HG02943 (cell line): ENCODE results near the gene SEMA3G.

Experiments used
- ATAC-seq: cut with Tn5 transposase; IDR thresholded peaks from one replicate; pipeline ENCODE4 v1.9.1; 2021; ENCODE audit warnings: mild to moderate bottlenecking, low read depth, moderate library complexity; ENCODE audit not compliant: unreplicated experiment

SEMA3G gene

DNA sequence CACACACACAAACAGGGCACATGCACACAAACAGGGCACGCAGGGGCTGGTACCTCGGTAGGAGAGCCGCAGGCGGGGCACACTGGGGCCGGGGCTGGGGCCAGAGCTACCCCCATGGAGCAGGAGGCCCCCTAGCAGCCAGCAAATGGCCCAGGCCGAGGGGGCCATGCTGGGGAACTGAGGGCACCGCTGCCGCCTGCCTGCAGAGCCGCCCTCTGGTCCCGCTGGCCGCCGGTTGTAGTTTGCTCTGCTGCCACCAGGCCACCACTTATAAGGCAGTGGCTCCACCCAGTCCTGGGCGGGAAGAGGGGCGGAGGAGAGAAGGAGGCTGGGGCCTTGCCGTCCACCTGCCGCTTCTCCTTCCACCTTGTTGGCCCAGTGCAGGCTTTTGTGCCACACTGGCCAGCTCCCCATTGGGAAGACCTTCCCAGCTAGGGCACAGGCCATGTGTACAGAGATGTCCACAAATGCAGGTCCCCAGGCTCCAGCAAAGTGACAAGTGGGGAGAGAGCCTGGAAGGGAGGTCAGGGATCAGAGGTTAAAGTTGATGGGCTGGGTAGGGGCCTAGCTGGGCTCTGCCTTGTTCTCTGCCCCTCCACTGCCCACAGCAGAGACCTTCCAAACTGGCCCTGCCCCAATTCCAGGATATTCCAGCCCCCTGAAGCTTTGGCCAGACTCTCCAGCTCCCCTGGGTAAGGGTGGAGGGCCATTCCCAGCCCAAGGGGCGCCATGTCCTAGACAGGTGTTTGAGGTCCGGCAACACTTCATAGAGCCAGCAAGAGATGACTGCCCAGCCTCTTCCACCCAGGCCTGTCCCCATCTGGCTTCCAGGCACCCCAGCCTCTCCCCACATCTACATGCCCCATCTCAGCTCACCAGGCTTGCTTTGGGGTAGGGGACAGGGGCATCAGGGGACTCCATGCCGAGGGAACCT lies at the start of gene SEMA3G:
Gene SEMA3G (minus strand): TSS at position 244 of the 934 bp plus-strand sequence. CDS start 76 bp downstream, at position 168.
- no peak for ATAC-seq

DNA sequence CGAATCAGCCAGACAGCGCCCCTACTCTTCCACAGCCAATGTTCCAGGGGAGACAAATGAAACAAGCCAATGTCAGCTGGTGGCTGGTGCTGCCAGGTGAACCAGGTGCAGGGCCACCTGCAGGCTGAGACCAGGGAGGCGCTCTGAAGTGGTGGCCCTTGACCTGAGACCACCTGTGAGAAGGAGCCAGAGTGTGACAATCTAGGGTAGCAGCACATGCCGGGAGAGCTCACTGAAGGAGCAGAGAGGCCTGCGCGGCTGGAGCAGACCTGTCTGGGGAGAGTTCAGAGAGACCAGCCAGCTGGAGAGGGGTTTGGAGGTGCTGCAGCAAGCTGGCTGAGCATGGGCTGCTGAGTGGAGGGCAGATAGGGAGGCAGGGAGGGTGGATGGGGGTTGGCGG lies 49.5 kb upstream of the SEMA3G start:
- ATAC-seq, result no peak

DNA sequence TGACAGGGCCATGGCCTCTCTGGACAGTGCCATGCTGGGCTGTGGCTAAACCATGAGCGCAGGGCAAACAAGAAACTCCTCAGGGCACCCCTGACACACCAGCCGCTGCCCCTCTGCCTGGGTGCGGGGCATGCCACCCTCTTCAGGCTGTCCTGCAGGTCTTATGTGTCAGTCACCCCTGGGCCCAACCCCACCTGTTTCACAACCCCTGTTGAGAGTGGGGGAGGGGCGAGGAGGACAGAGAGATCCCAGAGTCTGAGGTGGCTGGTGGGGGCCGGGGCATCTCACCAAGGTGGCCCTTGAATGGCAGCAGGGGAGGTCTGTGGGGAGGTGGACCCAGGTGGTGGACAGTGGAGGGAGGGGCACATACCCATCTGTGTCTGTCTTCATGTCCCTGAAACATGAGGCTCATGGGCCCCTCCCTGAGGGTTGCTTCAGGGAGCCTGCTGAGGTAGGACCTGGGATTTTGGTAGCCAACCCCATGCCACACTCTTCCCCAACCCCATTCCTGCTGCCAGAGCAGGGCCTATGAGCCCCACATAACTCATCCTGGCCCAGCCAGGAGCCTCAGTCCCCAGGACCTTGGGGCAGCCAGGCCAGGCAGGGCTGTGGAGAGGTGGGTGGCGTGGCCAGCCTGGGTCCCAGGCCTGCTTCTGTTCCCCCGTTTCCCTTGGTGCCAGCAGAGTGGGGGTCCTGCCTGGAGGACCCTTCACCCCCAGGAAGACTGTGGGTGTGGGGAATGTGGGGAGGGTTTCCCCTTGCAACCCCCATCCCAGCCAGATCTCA lies 48.5 kb upstream of the SEMA3G start:
- ATAC-seq, result no peak

- no peak for ATAC-seq
Measured at GRCh38 chr3:52492059-52492458, 47.2 kb upstream of the SEMA3G start.

GRCh38 chr3:52490939-52491526 lies 46.1 kb upstream of the SEMA3G start:
- ATAC-seq, result no peak

GRCh38 chr3:52490035-52490938 lies 45.4 kb upstream of the SEMA3G start:
- ATAC-seq, result no peak

DNA sequence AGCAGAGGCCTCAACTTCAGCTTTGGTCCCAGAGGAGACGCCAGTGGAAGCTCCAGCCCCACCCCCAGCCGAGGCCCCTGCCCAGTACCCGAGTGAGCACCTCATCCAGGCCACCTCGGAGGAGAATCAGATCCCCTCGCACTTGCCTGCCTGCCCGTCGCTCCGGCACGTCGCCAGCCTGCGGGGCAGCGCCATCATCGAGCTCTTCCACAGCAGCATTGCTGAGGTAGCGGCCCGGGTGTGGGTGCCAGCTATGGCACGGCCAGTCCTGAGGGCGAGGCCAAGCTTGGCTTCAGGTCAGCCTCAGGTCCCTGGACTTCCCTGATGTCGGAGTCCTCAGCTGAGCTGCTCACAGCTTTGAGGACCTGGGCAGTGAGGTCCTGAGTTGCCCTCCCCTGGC lies 44.5 kb upstream of the SEMA3G start:
- no peak for ATAC-seq

GRCh38 chr3:52488746-52489145 lies 43.8 kb upstream of the SEMA3G start:
- no peak for ATAC-seq

GRCh38 chr3:52487788-52488691 lies 43.1 kb upstream of the SEMA3G start:
- ATAC-seq, result no peak

DNA sequence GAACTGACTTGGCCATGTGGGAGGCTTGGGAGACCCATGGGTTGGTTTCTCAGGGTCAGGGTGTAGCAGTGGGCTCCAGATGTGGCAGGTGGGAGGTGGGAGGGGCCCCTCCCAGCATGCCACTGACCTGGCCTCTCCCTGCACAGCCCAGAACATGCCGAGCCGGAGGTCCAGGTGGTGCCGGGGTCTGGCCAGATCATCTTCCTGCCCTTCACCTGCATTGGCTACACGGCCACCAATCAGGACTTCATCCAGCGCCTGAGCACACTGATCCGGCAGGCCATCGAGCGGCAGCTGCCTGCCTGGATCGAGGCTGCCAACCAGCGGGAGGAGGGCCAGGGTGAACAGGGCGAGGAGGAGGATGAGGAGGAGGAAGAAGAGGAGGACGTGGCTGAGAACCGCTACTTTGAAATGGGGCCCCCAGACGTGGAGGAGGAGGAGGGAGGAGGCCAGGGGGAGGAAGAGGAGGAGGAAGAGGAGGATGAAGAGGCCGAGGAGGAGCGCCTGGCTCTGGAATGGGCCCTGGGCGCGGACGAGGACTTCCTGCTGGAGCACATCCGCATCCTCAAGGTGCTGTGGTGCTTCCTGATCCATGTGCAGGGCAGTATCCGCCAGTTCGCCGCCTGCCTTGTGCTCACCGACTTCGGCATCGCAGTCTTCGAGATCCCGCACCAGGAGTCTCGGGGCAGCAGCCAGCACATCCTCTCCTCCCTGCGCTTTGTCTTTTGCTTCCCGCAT lies 42.3 kb upstream of the SEMA3G start:
- ATAC-seq, result no peak

- ATAC-seq, result no peak
Measured at GRCh38 chr3:52484680-52485461, 40.0 kb upstream of the SEMA3G start.

DNA sequence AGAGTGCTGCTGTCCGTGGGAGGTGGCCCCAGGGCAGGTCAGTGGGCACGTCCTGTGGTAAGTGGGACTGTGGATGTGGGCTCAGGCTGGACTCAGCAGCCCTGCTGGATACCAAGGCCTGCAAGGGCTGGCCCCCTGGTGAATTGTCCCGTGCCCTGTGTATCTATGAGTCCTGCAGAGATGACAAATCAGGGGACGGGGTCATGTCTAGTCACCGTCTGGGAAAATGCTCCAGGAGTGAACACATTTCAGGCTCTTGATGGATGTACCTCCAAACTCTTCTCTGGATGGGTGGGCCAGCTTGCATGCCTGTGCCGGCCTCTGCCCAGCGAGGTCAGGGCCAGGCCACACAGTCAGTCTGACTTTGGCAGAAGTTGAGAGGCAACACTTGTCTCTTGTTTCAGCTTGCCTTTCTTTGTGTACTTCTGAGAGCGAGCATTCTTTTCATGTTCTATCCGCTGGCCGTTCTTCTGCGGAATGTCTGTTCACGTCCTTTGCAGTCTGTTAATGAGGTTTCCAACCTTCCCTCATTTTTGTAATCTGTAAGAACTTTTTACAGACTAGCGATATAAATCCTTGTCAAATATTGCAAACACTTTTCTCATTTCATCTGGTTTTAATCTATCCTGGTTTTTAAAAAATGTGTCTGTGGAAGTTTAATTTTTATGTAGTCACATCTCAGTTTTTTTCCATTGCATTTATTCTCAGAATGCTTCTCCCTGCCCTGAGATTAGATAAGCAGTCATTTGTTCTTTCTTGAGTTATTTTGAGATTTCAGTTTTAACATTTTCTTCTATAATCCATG lies 38.9 kb upstream of the SEMA3G start:
- ATAC-seq, result no peak

GRCh38 chr3:52483081-52483480 lies 38.2 kb upstream of the SEMA3G start:
- ATAC-seq, result no peak

DNA sequence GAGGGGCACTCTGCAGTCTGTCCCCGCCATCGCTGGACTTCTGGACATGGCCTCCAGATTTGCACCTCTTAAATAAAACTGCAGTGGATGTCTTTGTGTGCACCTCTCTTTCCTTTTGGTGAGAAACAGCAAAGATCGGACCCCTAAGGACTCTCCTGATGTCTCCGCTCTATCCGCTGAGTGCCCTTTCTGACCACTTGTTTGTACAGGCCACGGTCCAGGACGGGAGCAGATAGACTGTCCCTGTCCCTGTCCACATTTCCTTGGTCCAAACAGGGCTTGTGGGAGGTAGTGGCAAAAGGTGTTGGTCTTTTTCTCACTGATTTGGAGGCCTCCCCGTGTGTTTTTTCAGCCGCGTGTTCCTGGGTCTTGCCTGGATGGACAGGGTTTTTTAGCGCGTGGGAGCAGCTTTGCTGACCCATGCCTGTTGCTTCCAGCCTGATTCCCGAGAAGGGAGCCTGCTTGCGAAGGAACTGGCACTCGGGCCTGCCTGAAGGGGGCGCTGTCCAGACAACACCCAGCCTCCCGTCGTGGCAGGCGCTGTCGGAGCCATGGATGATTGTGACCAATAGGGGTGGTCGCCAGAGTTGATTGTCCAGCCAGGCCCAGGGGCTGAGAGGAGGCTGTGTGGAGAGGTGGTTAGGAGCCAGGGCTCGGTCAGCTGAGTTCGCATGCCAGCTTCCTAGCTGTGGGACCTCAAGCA lies 37.1 kb upstream of the SEMA3G start:
- no peak for ATAC-seq

DNA sequence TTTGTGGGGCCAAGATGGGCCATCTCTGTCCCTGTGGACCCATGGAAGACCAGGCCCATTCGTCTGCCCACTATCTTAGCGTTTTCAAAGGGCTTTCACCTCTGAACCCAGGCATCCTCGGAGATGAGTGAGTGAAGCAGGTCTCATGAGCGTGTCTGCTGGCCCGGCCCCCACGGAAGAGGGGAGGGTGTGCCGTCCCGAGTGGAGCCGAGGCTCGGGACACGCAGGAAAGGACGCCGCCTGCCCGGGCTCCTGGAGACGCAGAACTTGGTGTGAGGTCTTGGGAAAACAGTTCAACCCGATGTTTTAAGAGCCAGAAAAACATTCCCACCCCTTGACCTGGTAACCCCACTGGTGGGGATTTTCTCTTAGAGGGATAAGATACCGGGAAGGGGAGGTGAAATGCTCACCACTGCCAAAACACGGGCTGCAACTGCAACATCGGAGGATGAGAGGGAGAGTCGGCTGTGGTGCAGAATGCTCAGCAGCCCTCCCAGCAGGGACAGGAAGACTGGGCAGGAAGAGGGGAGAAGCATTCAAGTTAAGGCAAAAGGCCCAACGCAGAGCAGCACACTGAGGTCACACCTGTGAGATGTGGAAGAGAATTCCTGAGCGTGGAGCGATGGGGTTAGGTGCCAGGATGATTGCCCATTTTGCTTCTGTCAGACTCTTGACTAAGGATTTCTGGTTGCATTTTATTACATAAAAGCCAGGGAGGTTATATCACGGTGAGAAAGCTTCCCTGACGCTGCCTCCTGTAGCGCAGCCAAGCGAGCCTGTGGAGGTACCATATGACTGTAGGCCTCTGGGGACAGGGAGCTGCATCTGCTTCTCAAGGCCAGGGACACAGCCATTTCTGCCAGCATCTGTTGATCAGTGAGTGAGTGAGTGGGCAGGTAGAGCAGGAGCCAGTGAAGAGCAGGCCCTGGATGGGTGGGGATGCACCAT lies 36.1 kb upstream of the SEMA3G start:
- ATAC-seq, result no peak
